Gastrocnemius medialis (tissue), 4 donors: ENCODE data around the gene HAT1. TPM values are rescaled to one million over a fixed set of nuclear protein-coding genes. Genes with fewer than 3 reads are reported as not detected.

ENCODE experiments used
- ATAC-seq, 2 donors: fragments of 150-250 bp; one replicate each; pipeline ENCODE4 v1.9.1; 2016
- DNase-seq, 2 donors: peaks; one replicate each; pipeline ENCODE4 v3.0.0-alpha.2; 2019
- H3K27ac ChIP-seq, 4 donors: fragments of 200-600 bp; sonication (generic); 1 replicate in 1 of 4; 2 replicates in 3 of 4; pipeline ENCODE4 v1.5.1; 2016 to 2018; ENCODE audit warnings: mild to moderate bottlenecking in 2 of 4, moderate library complexity in 1 of 4
- H3K27me3 ChIP-seq, 3 donors: fragments of 200-600 bp; sonication (generic) in 2 of 3; 1 replicate in 1 of 3; 2 replicates in 2 of 3; pipeline versions ENCODE4 v1.5.1 to v1.6.0; 2016 to 2019; ENCODE audit warnings: mild to moderate bottlenecking in 1 of 3, moderate library complexity in 1 of 3
- H3K36me3 ChIP-seq, 2 donors: fragments of 200-600 bp; sonication (generic) in 1 of 2; one replicate each; pipeline ENCODE4 v1.5.1; 2017 to 2018
- H3K4me1 ChIP-seq, 2 donors: fragments of 200-600 bp; sonication (generic) in 1 of 2; one replicate each; pipeline ENCODE4 v1.5.1; 2016 to 2017; ENCODE audit warnings: mild to moderate bottlenecking in 2 of 2
- H3K4me3 ChIP-seq, 4 donors: fragments of 200-600 bp; sonication (generic) in 3 of 4; 1 replicate in 1 of 4; 2 replicates in 3 of 4; pipeline ENCODE4 v1.5.1; 2016 to 2019; ENCODE audit warnings: mild to moderate bottlenecking in 2 of 4
- H3K9me3 ChIP-seq, 3 donors: fragments of 200-600 bp; sonication (generic) in 2 of 3; 1 replicate in 1 of 3; 2 replicates in 2 of 3; pipeline ENCODE4 v1.5.1; 2016 to 2019
- POLR2A ChIP-seq, 2 donors: fragments of 450-650 bp; IDR thresholded peaks; one replicate each; pipeline ENCODE4 v1.6.1; 2017; ENCODE audit warnings: antibody characterized with exemption in 2 of 2, mild to moderate bottlenecking in 2 of 2, moderate library complexity in 2 of 2
- in situ Hi-C, 4 donors: fragments of 200-750 bp; cut with MboI; loops; one replicate each; pipeline versions ENCODE4 v1.15.0 to v1.8.0; 2017; ENCODE audit warnings: low sequenced_read_pairs in 4 of 4
- intact Hi-C: fragments of 100-400 bp; cut with DNase I; formaldehyde crosslinking; loops from one replicate; pipeline ENCODE4 v1.15.1; 2023; ENCODE audit warnings: low total_unique reads
- total RNA-seq, 4 donors: library from RNA; depleted of rRNA; stranded (reverse); fragments of >200 nt; gene quantifications; one replicate each; pipeline versions ENCODE4 v1.1.0 to v1.2.3, GENCODE V29; 2016
- TF ChIP-seq, protein P1 (sequence below), 5 experiments: fragments of 450-650 bp in 3 of 5; fragments of 200-600 bp in 2 of 5; sonication (generic) in 2 of 5; IDR thresholded peaks in 4 of 5; conservative IDR thresholded peaks in 1 of 5; 1 replicate in 4 of 5; 2 replicates in 1 of 5; pipeline ENCODE4 v1.5.1; 2016 to 2019; ENCODE audit warnings: antibody characterized with exemption in 5 of 5, mild to moderate bottlenecking in 3 of 5, moderate library complexity in 3 of 5

HAT1 gene
- total RNA-seq, 4 donors from 2014 or later = 30.6 to 61.9 (median 50.0) TPM

DNA sequence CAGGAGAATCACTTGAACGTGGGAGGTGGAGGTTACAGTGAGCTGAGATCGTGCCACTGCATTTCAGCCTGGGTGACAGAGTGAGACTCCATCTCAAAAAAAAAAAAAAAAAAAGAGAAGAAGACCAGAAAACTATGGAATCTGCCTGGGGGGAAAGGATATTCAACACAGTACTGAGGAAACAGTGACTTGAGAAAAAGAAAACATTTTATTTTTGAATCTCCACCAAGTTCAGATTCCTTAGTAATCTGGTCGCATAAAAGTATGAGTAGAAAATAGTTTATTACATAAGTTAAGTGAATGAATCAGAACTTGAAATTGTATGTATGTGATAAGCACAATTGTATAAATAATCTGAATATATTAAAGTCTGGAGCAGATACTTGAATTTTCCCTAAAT lies 13.0 kb upstream of the HAT1 start:
- no peaks in the 10 kb centered on the region for H3K4me1 ChIP-seq
- intact Hi-C loops = no loop called here
- no peaks in the 10 kb centered on the region for H3K9me3 ChIP-seq
- in situ Hi-C loops = loop anchor here in 1 of 4 donors (25.0 kb wide), 1 partner anchor 653 kb away; the partner anchor contains the start of gene PDK1
- no peaks in the 10 kb centered on the region for H3K36me3 ChIP-seq
- ATAC-seq (no peak), DNase-seq (no peak)
- TF ChIP-seq, protein P1, sequence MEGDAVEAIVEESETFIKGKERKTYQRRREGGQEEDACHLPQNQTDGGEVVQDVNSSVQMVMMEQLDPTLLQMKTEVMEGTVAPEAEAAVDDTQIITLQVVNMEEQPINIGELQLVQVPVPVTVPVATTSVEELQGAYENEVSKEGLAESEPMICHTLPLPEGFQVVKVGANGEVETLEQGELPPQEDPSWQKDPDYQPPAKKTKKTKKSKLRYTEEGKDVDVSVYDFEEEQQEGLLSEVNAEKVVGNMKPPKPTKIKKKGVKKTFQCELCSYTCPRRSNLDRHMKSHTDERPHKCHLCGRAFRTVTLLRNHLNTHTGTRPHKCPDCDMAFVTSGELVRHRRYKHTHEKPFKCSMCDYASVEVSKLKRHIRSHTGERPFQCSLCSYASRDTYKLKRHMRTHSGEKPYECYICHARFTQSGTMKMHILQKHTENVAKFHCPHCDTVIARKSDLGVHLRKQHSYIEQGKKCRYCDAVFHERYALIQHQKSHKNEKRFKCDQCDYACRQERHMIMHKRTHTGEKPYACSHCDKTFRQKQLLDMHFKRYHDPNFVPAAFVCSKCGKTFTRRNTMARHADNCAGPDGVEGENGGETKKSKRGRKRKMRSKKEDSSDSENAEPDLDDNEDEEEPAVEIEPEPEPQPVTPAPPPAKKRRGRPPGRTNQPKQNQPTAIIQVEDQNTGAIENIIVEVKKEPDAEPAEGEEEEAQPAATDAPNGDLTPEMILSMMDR (IDR thresholded peaks at IDR 0.05 in 4 of 5, conservative IDR thresholded peaks at IDR 0.05 in 1 of 5) = no peak
- TF ChIP-seq POLR2A (IDR thresholded peaks at IDR 0.05) = no peak
- no peaks in the 10 kb centered on the region for H3K27me3 ChIP-seq
- H3K4me3 ChIP-seq = no peak overlapping the region
- no peak overlapping the region for H3K27ac ChIP-seq

DNA sequence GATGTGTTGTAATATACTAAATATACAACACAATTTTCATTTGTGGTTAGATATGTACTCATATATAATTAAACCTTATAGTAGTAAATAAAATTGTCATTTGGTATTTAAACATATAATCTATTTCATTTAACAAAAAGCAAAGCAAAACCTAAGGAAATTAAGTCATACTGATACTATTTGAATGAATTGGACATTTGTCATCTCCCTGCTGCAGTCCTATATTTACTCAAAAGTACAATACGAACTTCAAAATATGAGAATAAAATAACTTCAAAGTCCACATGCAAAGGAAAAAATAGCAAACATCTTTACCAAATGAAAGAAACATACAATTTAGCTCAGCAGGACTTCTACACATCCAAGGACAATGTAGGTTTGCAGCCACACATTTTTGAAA lies 11.8 kb upstream of the HAT1 start:
- Histone ChIP-seq H3K4me3 (no peak overlapping the region), H3K4me1 (no peaks in the 10 kb centered on the region), H3K27me3 (no peaks in the 10 kb centered on the region), H3K36me3 (no peaks in the 10 kb centered on the region), H3K9me3 (no peaks in the 10 kb centered on the region), H3K27ac (no peak overlapping the region)
- no peak for TF ChIP-seq POLR2A (IDR thresholded peaks at IDR 0.05)
- TF ChIP-seq, protein P1 (IDR thresholded peaks at IDR 0.05 in 4 of 5, conservative IDR thresholded peaks at IDR 0.05 in 1 of 5) = no peak
- in situ Hi-C loops (loop anchor here in 1 of 4 donors (25.0 kb wide), 1 partner anchor 652 kb away; the partner anchor contains the start of gene PDK1), intact Hi-C loops (no loop called here)
- no peak for DNase-seq
- ATAC-seq = no peak

DNA sequence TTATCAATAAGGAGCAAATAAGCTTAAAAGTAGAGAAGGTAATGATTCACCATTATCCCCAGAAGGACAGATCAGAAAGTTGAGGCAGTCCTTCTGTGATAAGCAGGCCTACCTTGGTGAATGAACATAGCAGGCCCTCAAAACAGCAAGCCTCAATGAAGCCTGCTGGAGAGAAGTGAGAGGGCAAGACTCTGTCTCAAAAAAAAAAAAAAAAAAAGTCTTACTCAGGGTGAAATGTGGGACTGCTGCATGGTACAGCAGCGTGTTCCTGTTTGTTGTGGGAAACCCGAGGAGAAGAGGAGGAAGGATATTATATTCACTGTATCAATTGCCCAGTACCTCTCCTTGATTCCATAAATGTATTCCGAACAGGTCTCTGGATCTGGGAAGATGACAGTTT lies 8.7 kb upstream of the HAT1 start:
- peak; percentile 39 for ATAC-seq
- intact Hi-C loops (no loop called here), in situ Hi-C loops (loop anchor here in 1 of 4 donors (25.0 kb wide), 1 partner anchor 649 kb away; the partner anchor contains the start of gene PDK1)
- H3K4me1 ChIP-seq = no peaks in the 10 kb centered on the region
- TF ChIP-seq, protein P1 (IDR thresholded peaks at IDR 0.05 in 4 of 5, conservative IDR thresholded peaks at IDR 0.05 in 1 of 5) = no peak
- no peak for TF ChIP-seq POLR2A (IDR thresholded peaks at IDR 0.05)
- no peaks in the 10 kb centered on the region for H3K9me3 ChIP-seq
- H3K27ac ChIP-seq = peak overlapping the region; percentile 48 to 66 (median 59)
- no peak for DNase-seq
- no peaks in the 10 kb centered on the region for H3K27me3 ChIP-seq
- H3K36me3 ChIP-seq = no peaks in the 10 kb centered on the region
- no peak overlapping the region for H3K4me3 ChIP-seq

DNA sequence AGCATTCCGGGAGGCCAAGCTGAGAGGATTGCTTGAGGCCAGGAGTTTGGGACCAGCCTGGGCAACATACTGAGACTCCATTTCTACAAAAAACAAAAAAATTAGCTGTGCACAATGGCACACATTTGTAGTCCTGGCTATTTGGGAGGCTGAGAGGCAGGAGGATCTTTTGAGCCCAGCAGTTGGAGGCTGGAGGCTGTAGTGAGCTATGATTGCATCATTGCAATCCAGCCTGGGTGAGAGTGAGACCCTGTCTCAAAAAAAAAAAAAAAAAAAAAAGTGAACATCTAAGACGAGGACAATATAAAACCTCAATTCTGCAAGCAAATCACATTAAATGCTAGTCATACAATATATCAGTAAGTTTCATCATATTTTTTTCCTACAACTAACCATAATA lies 2.8 kb upstream of the HAT1 start:
- in situ Hi-C loops (loop anchor here in 1 of 4 donors (25.0 kb wide), 1 partner anchor 643 kb away; the partner anchor contains the start of gene PDK1), intact Hi-C loops (no loop called here)
- TF ChIP-seq POLR2A (IDR thresholded peaks at IDR 0.05) = no peak
- TF ChIP-seq, protein P1 (IDR thresholded peaks at IDR 0.05 in 4 of 5, conservative IDR thresholded peaks at IDR 0.05 in 1 of 5) = no peak
- H3K27me3 ChIP-seq = no peaks in the 10 kb centered on the region
- H3K36me3 ChIP-seq = no peaks in the 10 kb centered on the region
- H3K27ac ChIP-seq = no peak overlapping the region
- ATAC-seq (no peak), DNase-seq (no peak)
- no peaks in the 10 kb centered on the region for H3K9me3 ChIP-seq
- peaks cover 23% of the 10 kb centered on the region in 2 donors for H3K4me1 ChIP-seq
- H3K4me3 ChIP-seq = no peak overlapping the region

DNA sequence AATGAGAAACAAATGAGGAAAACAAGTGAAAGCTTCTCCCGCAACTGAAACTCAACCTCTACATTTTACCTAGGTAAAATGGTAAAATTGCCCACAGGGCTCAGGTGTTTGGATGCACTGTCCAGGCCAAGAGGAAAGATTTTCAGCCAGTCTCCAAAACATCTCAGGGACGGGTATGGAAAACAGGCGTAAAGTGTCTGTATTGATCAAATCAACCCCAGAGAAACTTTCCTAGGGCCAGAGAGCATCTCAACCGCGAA lies 361 bp upstream of the HAT1 start:
- intact Hi-C loops = loop anchor here (1.0 to 5.0 kb wide), 3 partner anchors 28 to 633 kb away; partner anchors contain the start of genes DYNC1I2 and SLC25A12
- H3K9me3 ChIP-seq = no peaks in the 10 kb centered on the region
- H3K36me3 ChIP-seq = peaks cover 0 to 2% of the 10 kb centered on the region in 2 donors
- H3K27ac ChIP-seq = peak overlapping the region; percentile 92 to 94 (median 93)
- TF ChIP-seq, protein P1 (IDR thresholded peaks at IDR 0.05 in 4 of 5, conservative IDR thresholded peaks at IDR 0.05 in 1 of 5) = no peak
- TF ChIP-seq POLR2A (IDR thresholded peaks at IDR 0.05) = no peak
- peak; percentile 21 to 40 for ATAC-seq
- in situ Hi-C loops = loop anchor here in 1 of 4 donors (25.0 kb wide), 1 partner anchor 640 kb away; the partner anchor contains the start of gene PDK1
- peaks cover 23 to 24% of the 10 kb centered on the region in 2 donors for H3K4me1 ChIP-seq
- H3K4me3 ChIP-seq = peak overlapping the region; percentile 58 to 94 (median 86)
- H3K27me3 ChIP-seq = no peaks in the 10 kb centered on the region
- no peak for DNase-seq
